AG04449 (cell line): ENCODE measurements around the gene KLC1.

Experiments used
- CTCF ChIA-PET: fragments of 350-600 bp; formaldehyde crosslinking; extraction: SDS; loops from one replicate; lab custom pipeline; 2021; ENCODE audit warnings: antibody characterized with exemption; lab: Yijun Ruan, JAX
- POLR2A ChIA-PET: fragments of 400-600, 350-600 bp; formaldehyde crosslinking; extraction: SDS; loops from one replicate; lab custom pipeline; 2020; ENCODE audit warnings: antibody characterized with exemption, inconsistent platforms; lab: Yijun Ruan, JAX
- DNase-seq: peaks from one replicate; pipeline ENCODE4 v3.0.0-alpha.2; 2010; ENCODE audit warnings: low read depth, low spot score
- H3K4me3 ChIP-seq: 2 replicates; pipeline ENCODE4 v1.5.1; 2011; ENCODE audit warnings: low read depth, mild to moderate bottlenecking, control low read depth, low read length
- TF ChIP-seq, protein P1 (sequence below): IDR thresholded peaks from one replicate; pipeline ENCODE4 v1.5.1; 2011; ENCODE audit warnings: mild to moderate bottlenecking, moderate library complexity, low read length, control low read depth, inconsistent platforms; ENCODE audit not compliant: insufficient read depth; ENCODE audit errors: missing control alignments

KLC1 gene

DNA sequence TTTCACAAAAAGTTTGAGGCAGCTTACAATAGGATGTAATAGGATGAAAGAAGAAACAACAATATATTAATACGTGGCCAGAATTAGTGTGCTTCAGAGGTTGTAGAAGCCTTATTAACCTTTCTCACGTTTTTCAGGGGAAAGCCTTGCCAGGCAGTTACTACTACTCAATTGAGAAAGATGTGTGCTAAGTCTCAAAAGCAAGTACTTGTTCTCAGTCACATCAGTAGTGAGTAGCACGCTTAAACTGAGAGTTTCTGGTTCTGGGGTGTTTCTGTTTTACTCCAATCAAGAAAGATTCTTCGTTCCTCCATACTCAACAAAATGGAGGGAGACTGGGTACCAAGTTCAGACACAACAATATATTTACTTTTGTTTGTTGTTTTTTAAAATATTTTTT lies 38.7 kb downstream of the KLC1 start:
- TF ChIP-seq, protein P1, sequence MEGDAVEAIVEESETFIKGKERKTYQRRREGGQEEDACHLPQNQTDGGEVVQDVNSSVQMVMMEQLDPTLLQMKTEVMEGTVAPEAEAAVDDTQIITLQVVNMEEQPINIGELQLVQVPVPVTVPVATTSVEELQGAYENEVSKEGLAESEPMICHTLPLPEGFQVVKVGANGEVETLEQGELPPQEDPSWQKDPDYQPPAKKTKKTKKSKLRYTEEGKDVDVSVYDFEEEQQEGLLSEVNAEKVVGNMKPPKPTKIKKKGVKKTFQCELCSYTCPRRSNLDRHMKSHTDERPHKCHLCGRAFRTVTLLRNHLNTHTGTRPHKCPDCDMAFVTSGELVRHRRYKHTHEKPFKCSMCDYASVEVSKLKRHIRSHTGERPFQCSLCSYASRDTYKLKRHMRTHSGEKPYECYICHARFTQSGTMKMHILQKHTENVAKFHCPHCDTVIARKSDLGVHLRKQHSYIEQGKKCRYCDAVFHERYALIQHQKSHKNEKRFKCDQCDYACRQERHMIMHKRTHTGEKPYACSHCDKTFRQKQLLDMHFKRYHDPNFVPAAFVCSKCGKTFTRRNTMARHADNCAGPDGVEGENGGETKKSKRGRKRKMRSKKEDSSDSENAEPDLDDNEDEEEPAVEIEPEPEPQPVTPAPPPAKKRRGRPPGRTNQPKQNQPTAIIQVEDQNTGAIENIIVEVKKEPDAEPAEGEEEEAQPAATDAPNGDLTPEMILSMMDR, result no peak
- no peak for DNase-seq
- no peak overlapping the region for H3K4me3 ChIP-seq
- ChIA-PET CTCF (interaction anchor here (1.0 to 1.7 kb wide), 2 partner anchors 8 to 54 kb away, joined by 3 to 6 read pairs; no protein-coding TSS in a partner anchor), POLR2A (no interaction called here)

DNA sequence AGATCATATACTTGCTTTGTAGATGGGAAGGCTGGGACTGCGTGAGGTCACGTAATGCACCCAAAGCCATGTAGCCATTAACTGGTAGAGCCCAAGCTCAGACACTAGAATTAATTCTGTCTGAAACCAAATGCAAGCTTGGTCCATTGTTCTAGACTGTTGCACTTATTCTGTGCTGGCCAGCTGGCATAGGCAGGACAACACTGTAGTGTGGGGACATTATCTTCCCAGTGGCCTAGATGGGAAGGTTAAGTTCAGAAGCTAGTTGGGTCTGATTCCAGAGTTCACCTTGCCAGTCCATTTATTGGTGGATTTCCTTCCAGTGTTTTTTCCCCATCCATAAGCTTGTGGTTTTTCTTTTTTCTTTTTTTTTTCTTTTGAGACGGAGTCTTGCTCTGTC lies 39.1 kb downstream of the KLC1 start:
- no peak for DNase-seq
- POLR2A ChIA-PET, result no interaction called here
- H3K4me3 ChIP-seq, result no peak overlapping the region
- TF ChIP-seq, protein P1, result no peak
- CTCF ChIA-PET, result interaction anchor here (0.7 to 2.9 kb wide), 3 partner anchors 12 to 54 kb away, joined by 3 to 13 read pairs (median 3); no protein-coding TSS in a partner anchor

DNA sequence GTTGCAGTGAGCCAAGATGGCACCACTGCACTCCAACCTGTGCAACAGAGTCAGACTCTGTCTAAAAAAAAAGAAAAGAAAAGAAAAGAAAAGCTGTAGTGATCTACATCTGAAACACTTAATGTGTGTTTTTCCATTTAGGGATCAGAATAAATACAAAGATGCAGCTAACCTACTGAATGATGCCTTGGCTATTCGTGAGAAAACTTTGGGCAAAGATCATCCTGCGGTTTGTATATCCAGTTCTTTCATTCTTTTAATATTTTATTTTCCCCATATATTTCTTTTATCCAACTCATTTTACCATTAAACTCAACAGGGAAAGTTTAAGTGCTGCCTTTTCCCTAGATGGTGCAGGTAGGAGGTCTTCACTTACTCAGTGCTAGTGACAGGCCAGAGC lies 40.4 kb downstream of the KLC1 start:
- CTCF ChIA-PET, result interaction anchor here (2.9 kb wide), 1 partner anchor 11 kb away, joined by 13 read pairs; no protein-coding TSS in a partner anchor
- no peak overlapping the region for H3K4me3 ChIP-seq
- POLR2A ChIA-PET, result no interaction called here
- TF ChIP-seq, protein P1, result no peak
- no peak for DNase-seq

DNA sequence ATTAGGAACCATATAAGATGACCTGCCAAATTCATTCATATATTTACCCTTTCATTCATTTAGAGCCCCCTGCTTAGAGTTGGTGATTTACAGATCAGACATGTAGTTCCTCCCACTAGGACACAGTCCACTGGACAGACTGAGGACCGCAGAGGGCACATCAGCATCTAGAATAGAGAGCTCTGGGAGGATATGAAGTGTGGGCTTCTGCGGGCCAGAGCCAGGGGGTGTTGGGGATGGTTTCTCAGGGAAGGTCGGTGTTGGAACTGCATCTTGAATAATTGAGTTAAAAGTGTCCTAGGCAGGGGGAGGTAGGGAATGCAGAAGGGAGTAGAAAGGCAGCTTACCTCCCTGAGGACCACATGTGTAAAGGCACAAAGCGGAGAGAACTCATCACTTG lies 42.9 kb downstream of the KLC1 start:
- POLR2A ChIA-PET, result no interaction called here
- DNase-seq, result no peak
- TF ChIP-seq, protein P1, result no peak
- no peak overlapping the region for H3K4me3 ChIP-seq
- CTCF ChIA-PET, result no interaction called here

DNA sequence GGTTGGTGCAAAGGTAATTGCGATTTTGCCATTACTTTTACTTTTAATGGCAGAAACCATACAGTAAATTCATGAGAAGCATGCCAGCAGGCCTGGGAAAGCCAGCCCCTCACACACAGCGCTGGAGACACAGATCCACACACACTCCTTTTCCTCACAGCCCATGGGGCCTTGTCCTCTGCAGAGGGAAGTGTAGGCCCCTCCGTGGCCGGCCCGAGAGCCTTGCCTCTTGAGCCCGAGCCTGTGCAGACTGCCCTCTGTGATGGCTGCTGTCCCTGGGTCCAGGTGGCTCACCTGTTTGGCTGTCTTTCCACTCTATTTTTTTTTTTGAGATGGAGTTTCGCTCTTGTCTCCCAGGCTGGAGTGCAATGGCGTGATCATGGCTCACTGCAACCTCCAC lies 46.9 kb downstream of the KLC1 start:
- DNase-seq, result no peak
- TF ChIP-seq, protein P1, result no peak
- POLR2A ChIA-PET, result no interaction called here
- CTCF ChIA-PET, result interaction anchor here (0.6 to 1.8 kb wide), 6 partner anchors 9 to 108 kb away, joined by 3 to 6 read pairs (median 4); no protein-coding TSS in a partner anchor
- H3K4me3 ChIP-seq, result no peak overlapping the region

DNA sequence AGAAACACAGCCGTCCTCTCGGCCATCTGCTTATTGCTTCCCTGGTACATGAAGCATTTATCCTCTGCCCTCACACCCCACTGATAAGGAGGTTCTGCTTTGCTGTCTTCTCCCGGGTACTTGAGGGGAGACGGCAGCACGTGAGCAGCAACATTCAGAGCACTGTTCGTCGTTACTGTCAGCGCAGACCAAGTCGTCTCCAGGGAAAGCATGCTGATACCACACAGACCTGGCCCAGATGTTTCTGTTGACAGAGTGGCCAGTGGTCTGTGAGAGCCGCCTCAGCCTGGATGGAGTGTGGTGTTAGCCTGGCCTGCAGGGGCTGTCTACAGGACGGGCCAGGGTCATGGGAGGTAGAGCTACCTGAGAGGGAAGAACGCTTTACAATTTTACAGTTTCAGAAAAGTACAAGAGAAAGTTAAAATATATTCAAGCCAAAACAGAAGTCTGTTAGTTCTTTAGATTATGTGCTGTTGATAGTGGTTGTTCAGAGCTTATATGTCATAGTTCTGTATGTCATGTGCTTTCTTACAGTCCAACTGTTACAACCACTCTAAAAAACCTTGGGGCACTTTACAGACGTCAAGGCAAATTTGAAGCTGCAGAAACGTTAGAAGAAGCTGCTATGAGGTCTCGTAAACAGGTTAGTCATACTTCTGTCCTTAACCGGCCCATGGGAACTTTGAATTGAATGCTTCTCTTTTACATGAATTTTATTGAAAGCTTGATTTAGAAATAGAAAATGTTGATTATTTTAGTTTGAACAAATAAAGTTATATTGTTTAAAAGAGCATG lies 48.1 kb downstream of the KLC1 start:
- CTCF ChIA-PET, result interaction anchor here (1.0 to 1.8 kb wide), 8 partner anchors 10 to 109 kb away, joined by 3 to 6 read pairs (median 4); no protein-coding TSS in a partner anchor
- H3K4me3 ChIP-seq, result no peak overlapping the region
- no peak for DNase-seq
- POLR2A ChIA-PET, result no interaction called here
- TF ChIP-seq, protein P1, result no peak
